A549 (cell line): ENCODE data around the gene PITPNB. TPM values are rescaled to one million over a fixed set of nuclear protein-coding genes. Genes with fewer than 3 reads are reported as not detected.

Source experiments
- ATAC-seq, 2 experiments: fragments of 200-7000 bp in 1 of 2; fragments of >200 bp in 1 of 2; cut with Nextera tagmentation in 1 of 2; cut with Tn5 transposase in 1 of 2; 3 replicates each; pipeline versions ENCODE4 v1.8.0 to v1.9.1; 2018 to 2020; ENCODE audit warnings: mild to moderate bottlenecking in 1 of 2, moderate library complexity in 1 of 2
- CTCF ChIA-PET: fragments of 300-600 bp; sonication (Branson Sonifier 250); formaldehyde crosslinking; extraction: SDS; loops from one replicate; lab custom pipeline; 2021; ENCODE audit warnings: antibody characterized with exemption, inconsistent platforms; lab: Yijun Ruan, JAX
- POLR2A ChIA-PET: fragments of 350-600 bp; formaldehyde crosslinking; extraction: SDS; loops from one replicate; lab custom pipeline; 2021; ENCODE audit warnings: antibody characterized with exemption, inconsistent platforms; lab: Yijun Ruan, JAX
- DNase-seq, 2 experiments: peaks; one replicate each; pipeline versions ENCODE4 v3.0.0 to v3.0.0-alpha.2; 2011 to 2016; ENCODE audit warnings: low read depth in 1 of 2, low spot score in 1 of 2
- FAIRE-seq: peaks from 2 replicates; lab custom pipeline; 2011; peaks lifted over from hg19 to GRCh38; lab: Jason Lieb, UNC
- H3K27ac ChIP-seq, 2 experiments: fragments of >200 bp; sonication (Bioruptor Twin); formaldehyde crosslinking; 3 replicates each; pipeline ENCODE4 v1.5.1; 2016 to 2017
- H3K4me1 ChIP-seq: fragments of >200 bp; sonication (Bioruptor Twin); formaldehyde crosslinking; 3 replicates; pipeline ENCODE4 v1.6.1; 2016
- H3K4me2 ChIP-seq: fragments of >200 bp; sonication (Bioruptor Twin); formaldehyde crosslinking; 3 replicates; pipeline ENCODE4 v1.6.1; 2016
- H3K4me3 ChIP-seq: fragments of >200 bp; sonication (Bioruptor Twin); formaldehyde crosslinking; 3 replicates; pipeline ENCODE4 v1.5.1; 2016
- H3K9me3 ChIP-seq: fragments of >200 bp; sonication (Bioruptor Twin); formaldehyde crosslinking; 3 replicates; pipeline ENCODE4 v1.6.1; 2016
- BHLHE40 ChIP-seq: IDR thresholded peaks from 2 replicates; pipeline ENCODE4 v1.6.1; 2012; ENCODE audit warnings: low read depth, low read length, inconsistent platforms
- CEBPB ChIP-seq, 2 experiments: fragments of >200 bp in 1 of 2; sonication (Bioruptor Twin) in 1 of 2; formaldehyde crosslinking in 1 of 2; IDR thresholded peaks; 2 replicates each; pipeline ENCODE4 v1.6.1; 2012 to 2016
- CHD2 ChIP-seq: fragments of 150-350 bp; IDR thresholded peaks from 2 replicates; pipeline ENCODE4 v1.6.1; 2014; ENCODE audit warnings: low read length; ENCODE audit not compliant: partially characterized antibody
- EP300 ChIP-seq, 2 experiments: fragments of >200 bp; sonication (Bioruptor Twin); formaldehyde crosslinking; IDR thresholded peaks; 2 replicates in 1 of 2; 3 replicates in 1 of 2; pipeline ENCODE4 v1.6.1; 2016 to 2017
- ESRRA ChIP-seq: fragments of 150-350 bp; IDR thresholded peaks from 2 replicates; pipeline ENCODE4 v1.6.1; 2014; ENCODE audit warnings: mild to moderate bottlenecking, low read length, borderline replicate concordance
- FOSL2 ChIP-seq, 2 experiments: fragments of 450-650 bp in 1 of 2; fragments of >200 bp in 1 of 2; sonication (Bioruptor Twin) in 1 of 2; formaldehyde crosslinking; IDR thresholded peaks; 2 replicates each; pipeline versions ENCODE4 v1.5.0 to v1.6.1; 2016 to 2020; ENCODE audit warnings: mild to moderate bottlenecking in 1 of 2, moderate library complexity in 1 of 2
- FOXS1 ChIP-seq: fragments of 250-450 bp; sonication (Bioruptor Pico); IDR thresholded peaks from 2 replicates; pipeline ENCODE4 v1.5.0; 2020; ENCODE audit warnings: mild to moderate bottlenecking, moderate library complexity
- GATA3 ChIP-seq: IDR thresholded peaks from 2 replicates; pipeline ENCODE4 v1.6.1; 2012; ENCODE audit warnings: borderline replicate concordance
- HOXB5 ChIP-seq: fragments of 250-450 bp; sonication (Bioruptor Pico); IDR thresholded peaks from 2 replicates; pipeline ENCODE4 v1.5.0; 2020; ENCODE audit warnings: mild to moderate bottlenecking, moderate library complexity
- JUNB ChIP-seq: fragments of >200 bp; sonication (Bioruptor Twin); formaldehyde crosslinking; IDR thresholded peaks from 2 replicates; pipeline ENCODE4 v1.6.1; 2016
- KDM1A ChIP-seq: fragments of 200-600 bp; sonication (generic); IDR thresholded peaks from 2 replicates; pipeline ENCODE4 v1.6.1; 2016; ENCODE audit warnings: low read depth, mild to moderate bottlenecking
- KDM5A ChIP-seq: fragments of 200-600 bp; sonication (generic); IDR thresholded peaks from 2 replicates; pipeline ENCODE4 v1.6.1; 2016; ENCODE audit warnings: antibody characterized with exemption, mild to moderate bottlenecking
- NFE2L2 ChIP-seq: fragments of 150-350 bp; conservative IDR thresholded peaks from 2 replicates; pipeline ENCODE4 v1.6.1; 2014; ENCODE audit warnings: low read length
- NR3C1 ChIP-seq: fragments of >200 bp; sonication (Bioruptor Twin); formaldehyde crosslinking; IDR thresholded peaks from 3 replicates; pipeline ENCODE4 v1.6.1; 2017
- RAD21 ChIP-seq, 2 experiments: fragments of >200 bp in 1 of 2; sonication (Bioruptor Twin) in 1 of 2; formaldehyde crosslinking in 1 of 2; IDR thresholded peaks in 1 of 2; conservative IDR thresholded peaks in 1 of 2; 2 replicates in 1 of 2; 3 replicates in 1 of 2; pipeline ENCODE4 v1.6.1; 2012 to 2018; ENCODE audit warnings: inconsistent platforms in 1 of 2
- ZFP36 ChIP-seq: fragments of 450-650 bp; IDR thresholded peaks from 2 replicates; pipeline ENCODE4 v1.6.1; 2014; ENCODE audit warnings: borderline replicate concordance; ENCODE audit not compliant: partially characterized antibody
- ZNF302 ChIP-seq: fragments of 250-450 bp; sonication (Bioruptor Pico); IDR thresholded peaks from 2 replicates; pipeline ENCODE4 v1.9.0; 2021; ENCODE audit warnings: inconsistent platforms, mild to moderate bottlenecking, moderate library complexity
- WGBS: methylation state at CpG from one replicate; pipeline ENCODE4 v1.1.6; 2017; ENCODE audit errors: missing lambda C conversion rate; 5-methylcytosine and 5-hydroxymethylcytosine counted together
- polyA plus RNA-seq, 4 experiments: library from polyadenylated mRNA; depleted of rRNA in 3 of 4; stranded (reverse); fragments of >200 nt; fragmentation: RNase III in 1 of 4; extraction: RNeasy Plus Mini Kit Qiagen cat#74134 plus additional on column Dnase treatment in 1 of 4; gene quantifications; 2 replicates in 3 of 4; 3 replicates in 1 of 4; pipeline ENCODE4 v1.2.3, GENCODE V29; 2011 to 2017
- TF ChIP-seq, protein P1 (sequence below): fragments of 250-450 bp; sonication (Bioruptor Pico); IDR thresholded peaks from 2 replicates; pipeline ENCODE4 v1.5.0; 2021; ENCODE audit warnings: mild to moderate bottlenecking, moderate library complexity, borderline replicate concordance
- TF ChIP-seq, protein P2 (sequence below): fragments of 450-650 bp; IDR thresholded peaks from 2 replicates; pipeline ENCODE4 v1.6.1; 2014; ENCODE audit warnings: antibody characterized with exemption
- TF ChIP-seq, protein P3 (sequence below): IDR thresholded peaks from 2 replicates; pipeline ENCODE4 v1.6.1; 2012
- TF ChIP-seq, protein P4 (sequence below): fragments of 250-450 bp; sonication (Bioruptor Pico); IDR thresholded peaks from 2 replicates; pipeline ENCODE4 v1.5.0; 2020; ENCODE audit warnings: low read depth, mild to moderate bottlenecking, moderate library complexity

The PITPNB gene
- polyA plus RNA-seq, 2 of the 4 experiments (the other 2 are of a cell fraction) = 45.8 to 52.1 TPM

DNA sequence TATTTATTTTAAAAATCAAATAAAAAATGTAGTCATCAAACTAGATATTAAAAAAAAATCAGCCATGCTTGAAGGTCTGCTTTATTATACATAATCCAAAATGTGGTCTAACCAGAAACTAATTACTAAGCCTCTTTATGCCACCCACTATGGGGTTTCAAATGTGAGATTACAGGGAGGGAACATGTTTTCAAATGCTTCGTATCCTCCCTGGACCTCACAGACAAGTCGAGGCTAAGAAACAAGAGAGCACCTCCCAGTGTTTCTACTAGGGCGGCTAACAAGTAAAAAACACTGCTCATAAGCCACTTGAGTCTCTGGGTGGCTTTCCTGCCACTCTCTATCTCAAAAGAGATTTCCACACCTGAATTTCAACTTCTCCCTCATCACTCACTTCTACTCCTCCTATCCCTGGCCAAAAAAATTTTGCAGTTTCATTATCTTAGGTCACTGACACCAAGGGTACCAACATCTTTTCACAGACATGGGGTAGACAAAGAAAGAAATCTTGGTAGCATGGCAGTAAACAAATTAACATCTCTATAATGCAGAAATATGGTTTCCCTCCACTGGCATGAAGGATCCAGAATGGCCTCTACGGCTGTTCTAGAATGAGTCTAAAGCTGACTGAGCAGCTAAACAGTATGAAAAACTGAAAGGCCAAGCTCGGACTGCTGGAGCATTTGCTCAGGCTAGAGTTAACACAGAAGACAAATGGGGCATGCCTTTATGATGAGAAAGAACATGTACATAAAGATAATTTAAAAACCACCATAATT lies 50.9 kb downstream of the PITPNB start:
- peaks cover 69% of the 10 kb centered on the region for H3K4me1 ChIP-seq
- FAIRE-seq = no peak
- POLR2A ChIA-PET = no interaction called here

DNA sequence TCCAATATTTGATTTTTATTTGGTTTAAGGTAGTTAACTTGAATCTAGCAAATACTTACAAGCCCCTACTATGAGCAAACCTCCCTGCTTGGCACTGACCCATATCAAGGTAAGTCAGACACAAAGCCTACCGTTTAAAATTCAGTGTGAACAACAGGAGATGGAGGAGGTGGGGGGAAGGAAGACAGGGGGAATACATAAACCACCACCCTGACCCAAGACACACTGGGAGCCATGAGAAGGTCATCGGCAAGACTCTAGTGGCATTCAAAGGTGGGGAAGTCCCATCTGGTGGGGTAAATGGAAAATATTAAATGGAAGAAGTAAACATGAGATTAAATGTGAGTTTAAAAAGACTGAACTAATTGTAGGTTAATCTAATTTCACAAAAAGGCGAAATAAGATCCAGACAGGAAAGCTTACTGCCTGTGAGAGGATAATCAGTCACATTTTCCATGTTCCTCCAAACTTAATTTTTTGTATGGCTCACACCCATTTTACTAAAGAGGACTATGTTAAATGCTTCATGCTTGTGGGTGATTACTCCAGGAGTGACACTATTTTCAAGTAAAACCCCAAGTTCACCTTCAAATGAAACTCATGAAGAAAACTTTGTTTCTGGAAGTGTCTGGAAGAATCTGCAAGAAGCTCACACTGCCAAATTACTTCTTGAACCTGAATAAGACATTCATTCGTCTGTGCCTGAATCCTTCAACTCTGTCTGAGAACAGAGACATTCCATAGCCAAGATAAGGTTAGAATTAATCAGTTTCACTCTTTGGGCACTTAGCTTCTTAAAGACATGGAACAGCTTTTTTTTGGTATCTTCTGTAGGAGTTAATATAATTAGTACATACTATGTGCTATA lies 51.7 kb downstream of the PITPNB start:
- POLR2A ChIA-PET = no interaction called here
- ATAC-seq = peak in 1 of 2 experiments; percentile 40; a peak in 3 of 6 replicates
- no peak for FAIRE-seq
- Histone ChIP-seq H3K4me3 (0 out of 3 replicates have a peak overlapping the region, but pooled peaks have one; percentile 6), H3K27ac (peak overlapping the region; percentile 65 to 71; a peak in 5 of 6 replicates)
- peak in 1 of 2 experiments; percentile 31 for DNase-seq
- TF ChIP-seq NR3C1 (no peak), CEBPB (IDR thresholded peaks at IDR 0.05) (0 out of 4 replicates have a peak, but pooled peaks of 1 of the 2 experiments have one; percentile 4)
- TF ChIP-seq, all 56 proteins: peak for 1
- CTCF ChIA-PET = interaction anchor here (1.0 to 2.0 kb wide), 2 partner anchors 13 to 19 kb away, joined by 3 to 11 read pairs; no protein-coding TSS in a partner anchor
- no peaks in the 10 kb centered on the region for H3K9me3 ChIP-seq
- H3K4me2 ChIP-seq = peak overlapping the region; percentile 85
- WGBS = 46% methylated on average over 4 of the region's 4 CpGs
- H3K4me1 ChIP-seq = peaks cover 76% of the 10 kb centered on the region

More for the DNA sequence above, 50.9 kb downstream of the PITPNB start:
- Histone ChIP-seq H3K4me3 (no peak overlapping the region), H3K27ac (peak overlapping the region; percentile 57 to 71; a peak in 3 of 6 replicates), H3K9me3 (no peaks in the 10 kb centered on the region), H3K4me2 (peak overlapping the region; percentile 85)
- TF ChIP-seq NFE2L2 (no peak), ZNF302 (CRISPR knock-in tag) (no peak), FOXS1 (no peak), HOXB5 (CRISPR knock-in tag) (no peak), BHLHE40 (no peak), NR3C1 (no peak), ZFP36 (no peak), KDM5A (no peak), KDM1A (no peak)
- TF ChIP-seq, protein P1, sequence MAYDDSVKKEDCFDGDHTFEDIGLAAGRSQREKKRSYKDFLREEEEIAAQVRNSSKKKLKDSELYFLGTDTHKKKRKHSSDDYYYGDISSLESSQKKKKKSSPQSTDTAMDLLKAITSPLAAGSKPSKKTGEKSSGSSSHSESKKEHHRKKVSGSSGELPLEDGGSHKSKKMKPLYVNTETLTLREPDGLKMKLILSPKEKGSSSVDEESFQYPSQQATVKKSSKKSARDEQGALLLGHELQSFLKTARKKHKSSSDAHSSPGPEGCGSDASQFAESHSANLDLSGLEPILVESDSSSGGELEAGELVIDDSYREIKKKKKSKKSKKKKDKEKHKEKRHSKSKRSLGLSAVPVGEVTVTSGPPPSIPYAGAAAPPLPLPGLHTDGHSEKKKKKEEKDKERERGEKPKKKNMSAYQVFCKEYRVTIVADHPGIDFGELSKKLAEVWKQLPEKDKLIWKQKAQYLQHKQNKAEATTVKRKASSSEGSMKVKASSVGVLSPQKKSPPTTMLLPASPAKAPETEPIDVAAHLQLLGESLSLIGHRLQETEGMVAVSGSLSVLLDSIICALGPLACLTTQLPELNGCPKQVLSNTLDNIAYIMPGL (CRISPR knock-in tag) = no peak
- TF ChIP-seq, protein P2, sequence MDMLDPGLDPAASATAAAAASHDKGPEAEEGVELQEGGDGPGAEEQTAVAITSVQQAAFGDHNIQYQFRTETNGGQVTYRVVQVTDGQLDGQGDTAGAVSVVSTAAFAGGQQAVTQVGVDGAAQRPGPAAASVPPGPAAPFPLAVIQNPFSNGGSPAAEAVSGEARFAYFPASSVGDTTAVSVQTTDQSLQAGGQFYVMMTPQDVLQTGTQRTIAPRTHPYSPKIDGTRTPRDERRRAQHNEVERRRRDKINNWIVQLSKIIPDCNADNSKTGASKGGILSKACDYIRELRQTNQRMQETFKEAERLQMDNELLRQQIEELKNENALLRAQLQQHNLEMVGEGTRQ = no peak
- TF ChIP-seq, protein P3, sequence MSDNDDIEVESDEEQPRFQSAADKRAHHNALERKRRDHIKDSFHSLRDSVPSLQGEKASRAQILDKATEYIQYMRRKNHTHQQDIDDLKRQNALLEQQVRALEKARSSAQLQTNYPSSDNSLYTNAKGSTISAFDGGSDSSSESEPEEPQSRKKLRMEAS = no peak
- CTCF ChIA-PET = interaction anchor here (1.3 to 2.0 kb wide), 2 partner anchors 12 to 18 kb away, joined by 6 to 11 read pairs; no protein-coding TSS in a partner anchor
- ATAC-seq (no peak), DNase-seq (no peak)
- WGBS = 71% methylated on average over 5 of the region's 5 CpGs

DNA sequence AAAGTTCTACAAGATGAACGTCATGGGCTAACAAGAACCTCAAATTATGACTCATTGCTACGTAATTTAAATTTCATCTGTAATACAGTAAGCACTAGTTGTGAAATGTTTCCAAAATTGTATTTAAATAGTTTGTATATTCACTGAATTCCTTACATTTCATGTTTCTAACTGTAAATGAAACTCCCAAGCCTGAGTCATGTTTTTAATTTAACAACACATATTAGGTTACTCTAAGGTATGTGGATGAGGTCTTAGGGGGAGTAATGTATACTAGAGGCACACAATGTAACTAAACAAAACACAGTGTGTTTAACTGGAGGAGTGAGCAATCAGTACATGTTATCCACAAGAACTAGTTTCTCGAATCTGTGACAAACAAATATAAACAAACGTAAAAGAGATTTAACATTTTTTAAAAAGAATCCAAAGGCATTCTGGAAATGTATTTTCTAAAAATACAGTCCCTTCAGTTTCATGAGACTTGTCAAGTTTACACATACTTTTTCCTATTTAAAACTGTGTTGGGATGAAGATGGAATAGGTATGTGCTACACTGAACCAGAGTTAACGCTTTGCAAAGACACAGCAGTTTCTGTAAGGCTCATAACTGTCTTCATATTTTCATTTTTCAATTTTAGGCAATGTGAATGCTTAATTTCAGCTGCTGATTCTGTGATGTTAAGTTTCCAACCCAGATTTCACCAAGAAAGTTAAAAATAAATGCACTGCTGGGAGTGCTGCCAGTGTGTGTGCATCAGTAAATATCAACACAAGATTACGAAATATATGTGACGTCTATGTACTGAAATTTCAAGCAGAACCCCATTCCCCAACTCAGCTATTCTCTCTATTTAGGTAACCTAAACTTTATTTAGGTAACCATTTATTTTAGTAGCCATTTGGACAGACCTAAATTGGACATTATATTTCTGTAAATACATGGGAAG lies 52.6 kb downstream of the PITPNB start:
- ATAC-seq (peak; percentile 78 to 93), DNase-seq (peak; percentile 15 to 74), FAIRE-seq (no peak)
- POLR2A ChIA-PET = no interaction called here
- H3K27ac ChIP-seq = peak overlapping the region; percentile 65 to 71; a peak in 5 of 6 replicates
- H3K4me3 ChIP-seq = peak overlapping the region; percentile 25; the same call in 1 of the 3 replicates
- peaks cover 76% of the 10 kb centered on the region for H3K4me1 ChIP-seq
- 4% methylated on average over 7 of the region's 7 CpGs for WGBS
- H3K9me3 ChIP-seq = no peaks in the 10 kb centered on the region
- H3K4me2 ChIP-seq = peak overlapping the region; percentile 85
- TF ChIP-seq EP300 (IDR thresholded peaks at IDR 0.05) (0 out of 5 replicates have a peak, but pooled peaks of 1 of the 2 experiments have one; percentile 19), FOSL2 (IDR thresholded peaks at IDR 0.05) (peak; percentile 34; the same call in 1 of the 2 replicates), FOSL2 (CRISPR knock-in tag; IDR thresholded peaks at IDR 0.05) (peak; percentile 95), RAD21 (conservative IDR thresholded peaks at IDR 0.05 in 1 of 2, IDR thresholded peaks at IDR 0.05 in 1 of 2) (no peak), CHD2 (no peak), CEBPB (IDR thresholded peaks at IDR 0.05) (peak; percentile 76 to 87), GATA3 (peak; percentile 18; the same call in 1 of the 2 replicates), JUNB (peak; percentile 55; the same call in 1 of the 2 replicates), ESRRA (no peak)
- TF ChIP-seq, protein P1 (CRISPR knock-in tag) = no peak
- TF ChIP-seq, protein P4, sequence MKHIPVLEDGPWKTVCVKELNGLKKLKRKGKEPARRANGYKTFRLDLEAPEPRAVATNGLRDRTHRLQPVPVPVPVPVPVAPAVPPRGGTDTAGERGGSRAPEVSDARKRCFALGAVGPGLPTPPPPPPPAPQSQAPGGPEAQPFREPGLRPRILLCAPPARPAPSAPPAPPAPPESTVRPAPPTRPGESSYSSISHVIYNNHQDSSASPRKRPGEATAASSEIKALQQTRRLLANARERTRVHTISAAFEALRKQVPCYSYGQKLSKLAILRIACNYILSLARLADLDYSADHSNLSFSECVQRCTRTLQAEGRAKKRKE (CRISPR knock-in tag) = no peak
- CTCF ChIA-PET = interaction anchor here (0.6 to 1.0 kb wide), 2 partner anchors 14 to 1141 kb away, joined by 3 to 6 read pairs; no protein-coding TSS in a partner anchor
